A172 (cell line): ENCODE results near the gene TMEM270. TPM values are rescaled to one million over a fixed set of nuclear protein-coding genes. Genes with fewer than 3 reads are reported as not detected.
A peak's percentile ranks its signal among the peaks of the same experiment; 100 is the strongest.

Experiments used
- DNase-seq: peaks from one replicate; pipeline ENCODE4 v3.0.0-alpha.2; 2015; ENCODE audit warnings: low spot score
- total RNA-seq: library from RNA; depleted of rRNA; stranded (reverse); fragments of >200 nt; shearing (Covaris generic); gene quantifications from 2 replicates; pipeline ENCODE4 v1.2.3, GENCODE V29; 2014

Gene TMEM270
- total RNA-seq, 1 experiment from 2014 or later: 0.52 TPM

DNA sequence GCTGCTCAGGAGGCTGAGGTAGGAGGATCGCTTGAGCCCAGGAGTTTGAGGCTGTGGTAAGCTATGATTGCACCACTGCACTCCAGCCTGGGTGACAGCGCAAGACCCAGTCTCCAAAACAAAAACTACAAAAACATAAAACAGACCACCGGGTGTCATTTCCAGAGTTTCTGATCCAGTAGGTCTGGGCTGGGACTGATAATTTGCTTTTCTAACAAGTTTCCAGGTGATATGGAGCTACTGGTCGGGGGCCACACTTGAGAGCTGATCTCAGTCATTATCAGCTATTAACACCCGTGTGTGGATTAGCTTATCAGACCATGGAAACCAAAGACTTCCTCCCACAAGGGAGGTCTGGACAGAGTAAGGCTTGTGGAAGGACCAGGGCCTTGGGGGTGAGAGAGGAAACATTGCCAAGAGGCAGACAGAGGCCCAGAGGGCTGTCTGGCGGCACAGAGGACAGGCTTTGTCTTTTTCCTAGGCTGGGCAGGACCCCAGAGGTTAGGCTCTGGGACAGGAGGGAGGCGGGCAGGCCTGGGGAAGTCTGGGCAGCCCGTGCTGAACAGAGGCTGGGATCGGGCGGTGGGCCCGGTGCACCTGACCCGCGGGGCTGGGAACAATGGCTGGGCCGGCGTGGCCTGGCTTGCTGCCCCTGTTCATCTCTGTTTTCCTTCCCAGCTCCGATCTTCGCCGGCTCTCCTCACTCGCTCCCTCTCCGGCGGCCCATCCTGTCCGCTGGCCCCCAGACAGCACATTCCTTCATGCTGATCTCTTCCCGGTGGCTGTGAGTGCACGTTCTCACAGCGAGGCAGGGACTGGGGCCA, 25.2 kb downstream of the TMEM270 start:
- DNase-seq: no peak

GRCh38 chr7:73887762-73888161, 26.8 kb downstream of the TMEM270 start:
- no peak for DNase-seq

DNA sequence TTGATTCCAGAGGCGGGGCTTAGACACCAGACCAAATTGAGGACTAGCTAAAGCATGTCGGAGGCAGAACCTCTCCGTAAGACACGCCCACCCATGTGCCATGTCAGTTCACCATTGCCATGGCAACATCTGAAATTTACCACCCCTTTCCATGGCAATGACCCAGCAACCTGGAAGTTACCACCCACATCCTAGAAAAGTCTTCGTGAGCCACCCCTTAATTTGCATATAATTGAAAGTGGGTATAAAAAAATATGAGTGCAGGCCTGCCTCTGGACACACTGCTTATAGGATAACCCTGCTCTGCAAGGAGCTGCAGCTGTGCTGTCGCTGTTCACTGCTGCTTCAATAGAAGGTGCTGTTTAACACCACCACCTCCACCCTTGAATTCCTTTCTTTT, 28.0 kb downstream of the TMEM270 start:
- peak; percentile 63 for DNase-seq

DNA sequence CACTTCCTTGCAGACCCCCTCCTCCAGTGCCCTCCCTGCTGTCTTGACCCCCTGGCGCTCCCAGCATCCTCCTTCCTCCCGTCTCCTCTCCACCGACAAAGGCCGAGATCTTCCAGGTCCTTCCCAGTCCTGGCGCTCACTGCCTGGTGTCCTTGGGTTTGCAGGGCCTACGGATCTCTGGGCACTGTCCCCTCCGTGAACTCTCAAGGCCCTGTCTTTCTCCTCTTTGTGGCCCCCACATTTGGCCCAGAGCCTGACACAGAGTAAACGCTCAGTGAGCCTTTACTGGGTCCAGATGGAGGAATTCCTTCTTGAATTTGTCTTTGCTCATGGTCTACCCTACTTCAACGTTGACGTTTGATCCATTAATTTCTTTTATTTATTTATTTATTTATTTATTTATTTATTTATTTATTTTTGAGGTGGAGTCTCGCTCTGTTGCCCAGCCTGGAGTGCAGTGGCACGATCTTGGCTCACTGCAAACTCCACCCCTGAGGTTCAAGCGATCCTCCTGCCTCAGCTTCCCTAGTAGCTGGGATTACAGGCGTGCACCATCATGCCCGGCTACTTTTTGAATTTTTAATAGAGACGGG, 29.7 kb downstream of the TMEM270 start:
- no peak for DNase-seq

- DNase-seq: no peak
Observed at GRCh38 chr7:73891178-73891885, 30.4 kb downstream of the TMEM270 start.

- DNase-seq: peak; percentile 71
Observed at GRCh38 chr7:73892003-73892999, 31.3 kb downstream of the TMEM270 start.

DNA sequence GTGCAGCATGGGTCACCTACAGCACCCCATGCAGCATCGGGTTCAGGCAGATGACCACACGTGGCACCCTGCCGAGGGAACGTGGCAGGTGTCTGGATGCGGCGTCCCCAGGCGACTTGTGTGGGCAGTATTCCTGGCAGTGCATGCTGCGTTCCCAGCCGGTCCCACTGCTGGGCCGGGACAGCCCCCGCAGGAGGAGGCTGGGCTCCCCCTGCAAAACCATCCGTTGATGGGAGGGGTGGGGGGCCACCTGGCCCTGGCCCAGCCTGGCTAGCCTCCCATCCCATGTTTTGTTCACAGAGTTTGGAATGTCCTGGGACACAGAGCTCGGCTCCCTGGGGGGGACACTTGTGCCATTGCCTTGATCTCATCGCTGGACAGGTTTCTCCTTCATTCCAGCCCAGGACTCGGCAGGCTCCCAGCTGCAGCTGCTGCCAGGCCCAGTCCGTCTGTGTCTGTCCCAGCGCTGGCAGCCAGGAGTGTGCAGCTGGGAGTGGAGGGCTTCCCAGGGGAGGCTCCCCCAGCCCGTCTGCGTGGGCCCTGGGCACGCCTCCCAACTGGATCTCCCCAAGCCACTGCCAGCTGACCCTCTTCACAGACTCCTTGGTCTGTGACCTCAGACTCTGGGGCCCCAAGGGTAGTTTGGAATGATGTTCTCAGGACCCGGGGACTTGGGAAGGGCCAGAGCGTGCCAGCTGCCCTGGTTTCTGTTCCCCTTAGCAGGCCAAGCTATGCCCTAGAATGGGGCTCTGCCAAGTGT, 32.6 kb downstream of the TMEM270 start:
- DNase-seq: peak; percentile 58

DNA sequence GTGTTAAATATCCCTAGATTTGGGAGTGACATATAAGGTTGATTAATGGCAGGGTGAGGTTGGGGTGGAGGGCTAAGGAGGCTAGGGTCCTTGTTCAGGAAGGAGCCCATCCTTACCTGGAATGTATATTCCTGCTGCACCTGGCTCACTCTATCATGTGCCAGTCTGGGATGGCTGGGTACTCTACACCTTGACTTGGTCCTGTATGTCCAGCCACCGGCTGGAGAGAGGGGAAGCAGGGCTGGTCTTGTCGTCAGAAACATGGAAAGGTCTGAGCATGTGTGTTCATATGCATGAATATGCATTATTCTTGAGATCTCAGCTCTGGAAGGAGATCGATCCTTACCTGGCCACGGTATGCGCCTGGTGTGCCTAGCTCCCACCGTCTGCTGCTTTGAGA, 33.2 kb downstream of the TMEM270 start:
- DNase-seq: no peak

GRCh38 chr7:73894733-73895551, 34.0 kb downstream of the TMEM270 start:
- peak; percentile 100 for DNase-seq

- no peak for DNase-seq
Observed at GRCh38 chr7:73895626-73896025, 34.7 kb downstream of the TMEM270 start.

GRCh38 chr7:73896454-73896853, 35.5 kb downstream of the TMEM270 start:
- DNase-seq: peak; percentile 70

GRCh38 chr7:73899731-73900142, 38.8 kb downstream of the TMEM270 start:
- DNase-seq: peak; percentile 92

DNA sequence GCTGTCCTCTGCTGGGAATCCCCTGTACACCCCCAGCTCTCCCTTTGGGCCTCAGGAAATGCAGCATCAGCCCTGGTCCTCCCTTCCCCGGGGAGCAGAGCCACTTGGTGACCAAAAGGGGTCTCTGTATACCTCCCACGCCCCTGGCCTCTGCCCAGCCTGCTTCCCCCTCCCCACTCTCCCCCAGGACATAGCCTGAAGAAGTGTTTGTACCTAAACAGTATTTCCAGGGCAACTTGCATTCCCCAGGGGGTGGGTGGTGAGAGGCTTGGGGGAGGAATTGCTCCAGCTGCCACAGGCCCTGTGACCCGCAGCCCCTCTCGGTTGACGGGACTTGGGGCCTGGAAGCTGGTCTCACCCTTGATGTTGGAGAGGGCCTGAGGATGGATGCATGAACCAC, 39.3 kb downstream of the TMEM270 start:
- DNase-seq: no peak

DNA sequence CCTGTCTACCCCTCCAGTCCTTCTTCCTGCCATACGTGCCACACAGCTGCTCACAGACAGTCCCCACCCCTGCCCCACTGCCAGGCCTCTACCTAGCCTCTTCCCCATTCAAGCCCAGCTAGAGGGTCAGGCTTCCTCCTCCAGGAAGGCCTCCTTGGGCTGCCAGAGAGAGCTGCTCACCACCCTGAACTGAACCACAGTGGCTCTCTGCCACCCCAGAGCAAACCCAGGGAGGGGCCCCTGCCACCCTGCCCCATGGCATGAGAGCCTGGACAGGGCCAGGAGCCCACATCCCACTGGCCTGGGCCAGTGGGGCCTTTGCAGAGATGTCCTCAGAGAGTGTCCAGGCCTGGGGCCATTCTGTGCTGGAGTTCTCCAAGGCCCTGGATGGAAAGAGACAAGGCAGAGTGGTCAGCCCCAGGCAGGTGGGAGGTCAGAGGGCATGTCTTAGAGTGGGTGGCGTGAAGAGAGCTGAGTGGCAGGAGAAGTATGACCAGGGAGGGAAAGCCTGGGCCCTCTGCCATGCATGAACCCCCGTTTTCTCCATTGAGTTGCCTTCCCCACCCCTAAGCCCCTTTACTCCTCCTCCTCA, 40.4 kb downstream of the TMEM270 start:
- DNase-seq: no peak

GRCh38 chr7:73901823-73902597, 41.1 kb downstream of the TMEM270 start:
- DNase-seq: no peak

GRCh38 chr7:73903321-73904218, 42.6 kb downstream of the TMEM270 start:
- no peak for DNase-seq
